Activated T-cell treated with anti-CD3 and anti-CD28 coated beads, Interleukin-2, amount 50 U/mL, for 72 hours (primary cell): ENCODE measurements around the gene RGP1. TPM values are rescaled to one million over a fixed set of nuclear protein-coding genes. Genes with fewer than 3 reads are reported as not detected.

Experiments
- ATAC-seq, 2 donors: fragments of 150-1000 bp; cut with Tn5 transposase; replicated peaks in 1 of 2; 2 replicates each; pipeline ENCODE4 v1.10.0; 2021; ENCODE audit warnings: moderate library complexity in 2 of 2, mild to moderate bottlenecking in 1 of 2
- DNase-seq, 2 donors: peaks; one replicate each; pipeline ENCODE4 v3.0.0; 2021 to 2022; ENCODE audit warnings: mixed read lengths in 1 of 2
- H3K27ac Mint-ChIP-seq: one replicate; pipeline ENCODE4 v1.8.0; 2022; ENCODE audit warnings: mild to moderate bottlenecking, moderate library complexity, mixed read lengths
- H3K27me3 Mint-ChIP-seq: one replicate; pipeline ENCODE4 v1.8.0; 2022; ENCODE audit warnings: low read depth, mixed read lengths
- H3K36me3 Mint-ChIP-seq, 2 donors: one replicate each; pipeline ENCODE4 v1.8.0; 2022; ENCODE audit warnings: mixed read lengths in 2 of 2, mild to moderate bottlenecking in 1 of 2; ENCODE audit not compliant: insufficient read depth in 2 of 2
- H3K4me1 Mint-ChIP-seq: one replicate; pipeline ENCODE4 v1.8.0; 2022; ENCODE audit warnings: low read depth, mixed read lengths
- H3K4me3 Mint-ChIP-seq, 2 donors: one replicate each; pipeline ENCODE4 v1.8.0; 2022; ENCODE audit warnings: mild to moderate bottlenecking in 2 of 2, mixed read lengths in 2 of 2, moderate library complexity in 2 of 2
- H3K9me3 Mint-ChIP-seq, 2 donors: one replicate each; pipeline ENCODE4 v1.8.0; 2022; ENCODE audit warnings: mixed read lengths in 2 of 2
- total RNA-seq, 2 donors: library from RNA; stranded (reverse); gene quantifications; one replicate each; pipeline ENCODE4 v1.2.3, GENCODE V29; 2022

The RGP1 gene
- total RNA-seq, 2 donors from 2014 or later: 32.5 TPM

GRCh38 chr9:35740243-35740642, 8.8 kb upstream of the RGP1 start:
- H3K9me3 Mint-ChIP-seq: no peaks in the 10 kb centered on the region
- DNase-seq: no peak
- no peaks in the 10 kb centered on the region for H3K27me3 Mint-ChIP-seq
- ATAC-seq: no peak
- H3K27ac Mint-ChIP-seq: no peak overlapping the region
- H3K4me1 Mint-ChIP-seq: peaks cover 31% of the 10 kb centered on the region
- peaks cover 6 to 20% of the 10 kb centered on the region in 2 donors for H3K36me3 Mint-ChIP-seq
- no peak overlapping the region for H3K4me3 Mint-ChIP-seq

GRCh38 chr9:35741740-35742139, 7.3 kb upstream of the RGP1 start:
- Mint-ChIP-seq H3K9me3 (no peaks in the 10 kb centered on the region), H3K36me3 (peaks cover 4 to 15% of the 10 kb centered on the region in 2 donors), H3K27ac (no peak overlapping the region), H3K27me3 (no peaks in the 10 kb centered on the region), H3K4me1 (peaks cover 38% of the 10 kb centered on the region), H3K4me3 (no peak overlapping the region)
- peak; percentile 46 to 52 for ATAC-seq
- no peak for DNase-seq

GRCh38 chr9:35743452-35743851, 5.6 kb upstream of the RGP1 start:
- Mint-ChIP-seq H3K27me3 (no peaks in the 10 kb centered on the region), H3K9me3 (no peaks in the 10 kb centered on the region), H3K4me3 (no peak overlapping the region), H3K27ac (no peak overlapping the region), H3K4me1 (peaks cover 53% of the 10 kb centered on the region), H3K36me3 (peaks cover 4 to 13% of the 10 kb centered on the region in 2 donors)
- ATAC-seq (no peak), DNase-seq (no peak)

DNA sequence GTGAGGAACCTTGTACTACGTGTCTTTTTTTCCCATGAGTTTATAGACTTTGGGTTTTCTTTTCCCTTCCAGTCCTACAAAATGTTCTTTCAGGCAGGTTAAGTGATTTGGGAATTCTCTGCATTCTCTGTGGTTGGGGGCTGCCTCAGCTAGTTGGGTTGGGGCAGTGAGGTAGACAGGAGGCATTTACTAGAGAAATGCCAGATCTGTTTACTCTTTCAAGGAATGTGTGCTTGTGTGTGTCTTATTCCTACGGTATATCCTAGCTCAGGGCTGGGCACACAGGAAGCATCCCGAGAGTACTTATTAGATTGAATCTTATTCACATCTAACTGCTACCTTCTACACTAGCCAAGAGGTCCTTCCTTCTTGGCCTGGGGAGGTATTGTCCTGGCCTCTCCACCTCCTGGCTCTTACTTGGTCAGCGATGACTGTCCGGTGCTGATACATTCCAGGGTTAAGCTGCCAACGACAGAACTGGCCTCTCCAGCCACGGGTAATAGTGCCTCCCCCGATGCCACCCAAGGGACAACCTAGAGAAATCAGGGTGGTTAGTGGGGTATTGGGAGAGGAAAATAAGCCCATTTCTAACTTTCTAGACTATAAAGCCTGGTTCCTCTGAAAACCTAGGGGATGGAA, 5.1 kb upstream of the RGP1 start:
- Mint-ChIP-seq H3K27ac (no peak overlapping the region), H3K27me3 (no peaks in the 10 kb centered on the region), H3K4me1 (peaks cover 53% of the 10 kb centered on the region), H3K4me3 (no peak overlapping the region), H3K36me3 (peaks cover 4 to 8% of the 10 kb centered on the region in 2 donors), H3K9me3 (no peaks in the 10 kb centered on the region)
- no peak for ATAC-seq
- no peak for DNase-seq

DNA sequence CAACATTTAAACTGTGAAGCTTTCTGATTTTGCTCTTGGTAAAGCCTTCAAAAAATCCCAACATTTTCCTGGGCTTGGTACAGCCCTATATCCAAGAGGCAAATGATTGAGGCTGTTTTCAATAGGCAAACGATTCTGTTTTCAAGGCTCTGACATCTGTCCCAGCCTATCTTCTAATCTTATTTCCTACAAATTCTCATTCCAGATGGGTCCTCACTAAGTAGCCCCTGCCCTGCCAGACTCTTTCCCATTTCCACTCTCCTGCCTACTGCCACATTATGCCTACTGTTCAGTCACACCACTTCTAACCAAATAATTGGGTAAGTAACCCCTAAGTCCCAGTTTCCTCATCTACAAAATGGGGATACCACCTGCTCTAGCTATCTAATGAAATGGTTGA, 3.5 kb upstream of the RGP1 start:
- ATAC-seq: no peak
- Mint-ChIP-seq H3K27ac (peak overlapping the region; percentile 46), H3K27me3 (no peaks in the 10 kb centered on the region), H3K36me3 (peaks cover 2 to 7% of the 10 kb centered on the region in 2 donors), H3K4me1 (peaks cover 62% of the 10 kb centered on the region), H3K4me3 (peak overlapping the region; percentile 81 to 91), H3K9me3 (no peaks in the 10 kb centered on the region)
- no peak for DNase-seq

DNA sequence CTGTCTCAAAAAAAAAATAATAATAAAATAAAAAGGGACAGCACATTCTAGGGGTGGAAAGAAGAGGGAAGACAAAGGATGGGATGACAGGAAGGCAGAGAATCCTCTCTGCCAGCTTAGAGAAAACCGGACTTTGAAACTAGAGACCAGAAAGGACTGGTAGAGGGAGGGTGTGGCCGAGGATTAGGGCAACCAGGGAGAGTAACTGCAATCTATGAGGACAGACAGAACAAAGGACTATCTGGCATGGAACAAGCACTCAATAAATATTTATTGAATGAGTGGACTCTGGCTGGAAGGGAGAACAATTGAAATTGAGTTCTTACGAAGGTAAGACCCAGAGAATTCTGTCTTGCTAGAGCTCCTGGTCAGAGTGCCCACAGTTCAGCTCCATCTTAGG, 2.5 kb upstream of the RGP1 start:
- Mint-ChIP-seq H3K27me3 (no peaks in the 10 kb centered on the region), H3K27ac (no peak overlapping the region), H3K9me3 (no peaks in the 10 kb centered on the region), H3K4me1 (peaks cover 68% of the 10 kb centered on the region), H3K4me3 (peak overlapping the region; percentile 91 to 93), H3K36me3 (peaks cover 2 to 6% of the 10 kb centered on the region in 2 donors)
- no peak for DNase-seq
- ATAC-seq: no peak

GRCh38 chr9:35748242-35748857, 737 bp upstream of the RGP1 start:
- no peaks in the 10 kb centered on the region for H3K27me3 Mint-ChIP-seq
- no peaks in the 10 kb centered on the region for H3K9me3 Mint-ChIP-seq
- peak overlapping the region; percentile 63 for H3K27ac Mint-ChIP-seq
- H3K4me3 Mint-ChIP-seq: peak overlapping the region; percentile 91 to 93
- H3K36me3 Mint-ChIP-seq: peaks cover 2 to 7% of the 10 kb centered on the region in 2 donors
- H3K4me1 Mint-ChIP-seq: peaks cover 56% of the 10 kb centered on the region
- no peak for ATAC-seq
- no peak for DNase-seq

DNA sequence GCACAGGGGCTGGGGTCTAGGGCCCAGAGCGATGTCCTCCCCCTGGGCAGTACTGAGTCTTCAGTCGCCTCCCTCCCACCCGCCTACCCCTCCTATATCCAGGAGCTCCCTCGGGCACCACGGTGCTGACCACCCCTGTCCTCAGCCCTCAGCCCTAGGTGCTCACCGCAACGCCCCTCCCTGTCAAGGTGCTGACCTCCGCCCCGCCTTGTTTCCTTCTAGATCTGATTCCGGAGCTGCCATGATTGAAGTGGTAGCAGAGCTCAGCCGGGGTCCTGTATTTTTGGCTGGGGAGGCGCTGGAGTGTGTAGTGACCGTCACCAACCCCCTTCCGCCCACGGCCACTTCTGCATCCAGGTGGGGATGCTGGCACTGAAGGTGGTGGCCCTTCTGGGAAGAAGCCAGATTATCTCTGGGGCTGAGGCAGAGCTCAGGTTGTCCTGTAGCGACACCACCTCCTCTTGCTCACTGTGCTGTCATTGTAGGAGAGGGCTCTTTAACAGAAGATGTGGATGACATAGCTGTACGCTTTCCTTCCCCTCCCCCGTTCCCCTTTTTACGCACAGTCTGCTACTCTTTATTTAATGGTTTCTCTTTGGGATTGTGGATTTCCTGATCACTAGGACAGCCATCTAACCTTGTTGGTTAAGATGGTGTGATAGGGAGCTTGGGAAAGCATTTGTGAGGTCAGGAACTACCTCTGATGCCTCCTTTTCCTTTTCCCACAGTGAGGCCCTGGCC, 598 bp downstream of the RGP1 start:
- Mint-ChIP-seq H3K4me1 (peaks cover 49% of the 10 kb centered on the region), H3K27me3 (no peaks in the 10 kb centered on the region), H3K4me3 (peak overlapping the region; percentile 97), H3K9me3 (no peaks in the 10 kb centered on the region), H3K36me3 (peaks cover 2 to 5% of the 10 kb centered on the region in 2 donors), H3K27ac (peak overlapping the region; percentile 89)
- ATAC-seq (peak; percentile 62), DNase-seq (peak; percentile 62 to 63)

DNA sequence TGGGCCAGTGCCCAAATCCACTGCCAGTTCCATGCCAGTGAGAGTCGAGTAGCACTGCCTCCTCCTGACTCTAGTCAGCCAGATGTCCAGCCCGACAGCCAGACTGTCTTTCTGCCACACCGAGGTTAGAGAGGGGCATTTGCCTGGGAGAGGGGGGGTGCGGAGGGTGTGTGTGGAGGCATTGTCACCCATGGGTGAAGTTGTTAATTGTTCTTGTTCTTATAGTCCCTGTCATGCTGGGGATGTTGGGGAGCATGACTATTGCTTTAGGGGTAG, 1.1 kb downstream of the RGP1 start:
- peak overlapping the region; percentile 97 for H3K4me3 Mint-ChIP-seq
- no peak for ATAC-seq

DNA sequence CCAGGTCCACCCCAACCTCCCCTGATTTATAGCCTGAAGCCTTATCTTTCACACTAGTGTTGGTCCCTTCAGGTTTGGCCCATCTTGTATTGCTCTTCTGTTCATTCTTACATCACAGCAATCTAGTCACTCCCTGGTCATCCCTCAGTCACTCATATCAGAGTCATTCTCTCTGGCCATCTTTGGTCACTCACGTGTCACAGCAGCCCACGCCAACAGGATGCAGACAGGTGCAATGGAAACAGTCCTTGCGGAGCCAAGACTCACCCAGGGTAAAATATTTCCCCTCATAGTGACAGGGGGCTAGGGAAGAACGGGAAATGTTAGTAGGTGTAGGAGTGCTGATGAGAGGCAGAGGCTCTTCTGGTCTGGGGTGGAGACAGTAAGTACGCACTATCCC, 4.4 kb downstream of the RGP1 start:
- Mint-ChIP-seq H3K9me3 (no peaks in the 10 kb centered on the region), H3K4me3 (no peak overlapping the region), H3K27ac (no peak overlapping the region), H3K27me3 (no peaks in the 10 kb centered on the region), H3K4me1 (peaks cover 41% of the 10 kb centered on the region), H3K36me3 (peaks cover 4 to 7% of the 10 kb centered on the region in 2 donors)
- no peak for ATAC-seq
- no peak for DNase-seq

More for the DNA sequence above, 1.1 kb downstream of the RGP1 start:
- Mint-ChIP-seq H3K4me1 (peaks cover 46% of the 10 kb centered on the region), H3K9me3 (no peaks in the 10 kb centered on the region), H3K36me3 (peaks cover 2 to 5% of the 10 kb centered on the region in 2 donors), H3K27ac (peak overlapping the region; percentile 89), H3K27me3 (no peaks in the 10 kb centered on the region)
- no peak for DNase-seq

DNA sequence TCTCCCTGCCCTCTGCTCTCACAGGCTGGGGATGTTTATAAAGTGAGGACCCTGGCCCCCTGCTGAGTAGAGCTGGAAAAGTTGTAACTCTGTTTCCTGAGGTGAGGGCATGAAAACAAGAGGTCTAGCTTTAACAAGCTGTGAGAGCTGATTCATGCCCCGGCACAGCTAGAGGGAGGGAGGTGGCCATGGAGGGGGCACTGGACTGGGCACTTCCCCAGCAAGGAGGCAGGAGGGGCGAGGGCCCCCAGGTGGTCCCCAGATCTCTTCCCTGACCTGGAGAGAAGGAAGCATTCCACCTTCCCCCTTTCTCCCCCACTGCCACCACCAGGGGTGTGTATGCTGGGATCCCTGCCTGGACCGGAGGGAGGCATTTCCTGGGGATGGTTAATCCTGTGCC, 5.2 kb downstream of the RGP1 start, which contains the start of gene MSMP:
Gene MSMP (minus strand): TSS at position 13 of the 400 bp plus-strand sequence. CDS start 147 bp downstream, outside the sequence.
- no peak within 1 kb of the TSS for H3K27ac Mint-ChIP-seq
- no peak within 1 kb of the TSS for H3K4me3 Mint-ChIP-seq
- H3K9me3 Mint-ChIP-seq: no peaks in the 10 kb centered on the region
- H3K36me3 Mint-ChIP-seq: peaks cover 4 to 7% of the 10 kb centered on the region in 2 donors
- no peaks in the 10 kb centered on the region for H3K27me3 Mint-ChIP-seq
- DNase-seq (no peak), ATAC-seq (no peak)
- peaks cover 49% of the 10 kb centered on the region for H3K4me1 Mint-ChIP-seq

DNA sequence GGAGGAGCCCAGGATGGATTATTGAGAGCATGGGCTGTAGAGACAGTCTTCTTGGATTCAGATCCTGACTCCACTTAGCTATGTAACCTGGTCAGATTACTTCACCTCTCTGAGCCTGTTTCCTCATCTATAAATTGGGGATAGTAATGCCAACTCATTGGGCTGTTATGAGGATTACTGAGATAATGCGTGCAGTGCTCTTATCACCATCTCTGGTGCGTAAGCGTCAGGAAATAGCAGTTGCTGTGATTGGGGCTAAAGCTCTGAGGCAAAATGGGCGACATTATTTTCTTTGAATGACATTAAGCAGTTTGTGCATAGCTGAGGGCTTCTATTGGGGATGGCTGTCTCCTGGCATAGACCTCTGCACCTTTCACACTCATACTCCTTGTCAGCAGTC, 6.0 kb downstream of the RGP1 start:
- DNase-seq (no peak), ATAC-seq (no peak)
- H3K9me3 Mint-ChIP-seq: no peaks in the 10 kb centered on the region
- no peaks in the 10 kb centered on the region for H3K27me3 Mint-ChIP-seq
- H3K4me1 Mint-ChIP-seq: peaks cover 53% of the 10 kb centered on the region
- H3K4me3 Mint-ChIP-seq: no peak overlapping the region
- H3K27ac Mint-ChIP-seq: no peak overlapping the region
- peaks cover 4 to 10% of the 10 kb centered on the region in 2 donors for H3K36me3 Mint-ChIP-seq
